ENCODE measurements around the gene PNPLA1.
A peak's percentile ranks its signal among the peaks of the same experiment; 100 is the strongest.

DNA sequence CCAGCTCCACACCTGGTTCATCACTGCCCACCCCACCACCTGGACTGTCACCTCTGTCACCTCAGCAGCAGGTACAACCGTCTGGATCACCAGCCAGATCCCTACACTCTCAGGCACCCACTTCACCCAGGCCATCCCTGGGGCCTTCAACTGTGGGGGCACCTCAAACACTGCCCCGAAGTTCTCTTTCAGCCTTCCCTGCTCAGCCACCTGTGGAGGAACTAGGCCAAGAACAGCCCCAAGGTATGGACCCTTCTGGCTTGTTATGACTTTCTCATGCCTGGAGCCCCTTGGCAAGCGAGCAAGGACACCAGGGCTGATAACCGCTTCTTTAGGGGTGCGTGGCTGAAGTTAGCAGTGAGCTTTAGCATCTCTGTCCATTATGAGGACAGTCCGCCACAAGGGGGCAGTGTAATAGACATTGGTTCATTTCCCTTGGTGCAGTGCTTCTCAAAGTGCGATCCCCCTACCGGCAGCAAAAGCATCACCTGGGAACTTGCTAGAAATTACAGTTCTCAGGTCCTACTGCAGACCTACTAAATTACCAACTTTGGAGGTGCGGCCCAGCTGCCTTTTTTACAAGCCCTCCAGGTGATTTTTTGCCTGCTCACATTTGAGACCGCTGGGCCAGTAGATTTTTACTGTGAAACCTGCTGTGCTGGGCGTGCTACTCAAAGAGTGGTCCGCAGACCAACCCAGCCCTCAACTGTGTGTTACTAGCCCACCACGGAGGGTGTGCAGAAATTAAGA is 32.5 kb downstream of the PNPLA1 start:
- TF ChIP-seq CTCF (IDR thresholded peaks at IDR 0.05) (peak in 5 of 7 experiments; percentile 75 to 95 (median 89)), POLR2AphosphoS5 (IDR thresholded peaks at IDR 0.05) (peak in 1 of 3 donors; percentile 65)

Data from stomach (tissue), 4 donors.